ENCODE data around the gene FAM229A. TPM values are rescaled to one million over a fixed set of nuclear protein-coding genes. Genes with fewer than 3 reads are reported as not detected.

FAM229A gene
- total RNA-seq, 1 donor from 2014 or later, result 12.2 TPM

DNA sequence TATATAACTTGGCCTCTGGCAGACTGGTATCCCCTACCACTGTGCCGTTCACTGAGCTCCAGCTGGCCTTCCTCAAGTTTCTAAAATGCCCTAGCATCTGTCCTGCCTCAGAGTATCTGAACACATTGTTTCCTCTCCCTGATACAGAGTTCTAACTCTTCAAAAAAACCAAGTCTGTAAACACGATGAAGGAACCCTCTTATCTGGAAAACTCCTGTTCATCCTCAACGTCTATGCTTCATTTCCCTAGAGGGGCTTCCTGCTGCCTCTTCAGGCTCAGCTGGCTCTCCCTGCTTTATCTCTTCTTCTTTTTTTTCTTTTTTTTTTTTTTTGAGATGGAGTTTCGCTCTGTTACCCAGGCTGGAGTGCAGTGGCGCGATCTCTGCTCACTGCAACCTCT, 26.4 kb upstream of the FAM229A start:
- Histone ChIP-seq H3K4me3 (no peak overlapping the region), H3K27ac (no peak overlapping the region), H3K4me1 (peaks cover 9 to 18% of the 10 kb centered on the region in 2 donors), H3K9me3 (no peaks in the 10 kb centered on the region), H3K27me3 (no peaks in the 10 kb centered on the region), H3K36me3 (peaks cover 67 to 79% of the 10 kb centered on the region in 2 donors)
- intact Hi-C loops (cut with DNase I), result no loop called here
- DNase-seq (ENCODE audit: low spot score in 2 of 2), result no peak
- TF ChIP-seq, protein P1, sequence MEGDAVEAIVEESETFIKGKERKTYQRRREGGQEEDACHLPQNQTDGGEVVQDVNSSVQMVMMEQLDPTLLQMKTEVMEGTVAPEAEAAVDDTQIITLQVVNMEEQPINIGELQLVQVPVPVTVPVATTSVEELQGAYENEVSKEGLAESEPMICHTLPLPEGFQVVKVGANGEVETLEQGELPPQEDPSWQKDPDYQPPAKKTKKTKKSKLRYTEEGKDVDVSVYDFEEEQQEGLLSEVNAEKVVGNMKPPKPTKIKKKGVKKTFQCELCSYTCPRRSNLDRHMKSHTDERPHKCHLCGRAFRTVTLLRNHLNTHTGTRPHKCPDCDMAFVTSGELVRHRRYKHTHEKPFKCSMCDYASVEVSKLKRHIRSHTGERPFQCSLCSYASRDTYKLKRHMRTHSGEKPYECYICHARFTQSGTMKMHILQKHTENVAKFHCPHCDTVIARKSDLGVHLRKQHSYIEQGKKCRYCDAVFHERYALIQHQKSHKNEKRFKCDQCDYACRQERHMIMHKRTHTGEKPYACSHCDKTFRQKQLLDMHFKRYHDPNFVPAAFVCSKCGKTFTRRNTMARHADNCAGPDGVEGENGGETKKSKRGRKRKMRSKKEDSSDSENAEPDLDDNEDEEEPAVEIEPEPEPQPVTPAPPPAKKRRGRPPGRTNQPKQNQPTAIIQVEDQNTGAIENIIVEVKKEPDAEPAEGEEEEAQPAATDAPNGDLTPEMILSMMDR (IDR thresholded peaks at IDR 0.05), result no peak

DNA sequence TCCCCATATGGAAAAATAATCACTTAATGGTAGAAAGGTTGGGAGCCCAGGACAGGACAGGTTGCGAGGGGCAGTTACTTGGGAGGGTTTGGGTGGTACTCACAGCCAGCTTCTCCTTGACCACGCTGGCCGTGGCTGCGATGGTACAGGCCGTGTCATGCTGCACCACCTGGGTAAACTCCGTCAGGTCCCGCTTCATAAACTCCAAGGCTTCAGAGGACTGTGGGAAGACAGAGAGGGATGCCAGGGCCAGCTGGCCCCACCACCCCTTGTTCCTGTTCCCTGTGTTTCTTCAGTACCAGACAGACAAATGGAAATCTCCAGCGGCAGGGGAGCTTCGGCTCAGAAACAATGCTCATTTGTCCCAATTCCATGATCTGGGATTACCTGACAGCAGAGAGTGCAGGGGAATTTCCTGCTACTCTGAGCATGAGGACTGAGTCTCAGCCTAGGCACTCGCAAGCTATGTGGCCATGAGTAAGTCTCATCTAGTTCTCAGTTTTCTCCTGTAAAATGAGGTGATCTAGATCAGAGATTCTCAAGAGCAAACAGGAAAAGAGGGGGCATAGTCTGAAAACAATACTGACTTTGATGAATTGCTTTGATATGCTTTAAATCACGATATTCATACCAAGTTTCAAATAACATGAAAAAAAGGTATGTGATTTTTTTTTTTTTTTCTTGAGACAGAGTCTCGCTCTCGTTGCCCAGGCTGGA, 24.5 kb upstream of the FAM229A start:
- H3K27ac ChIP-seq, result no peak overlapping the region
- TF ChIP-seq, protein P1 (IDR thresholded peaks at IDR 0.05), result no peak
- H3K9me3 ChIP-seq, result no peaks in the 10 kb centered on the region
- peaks cover 82 to 97% of the 10 kb centered on the region in 2 donors for H3K36me3 ChIP-seq
- intact Hi-C loops (cut with DNase I), result no loop called here
- DNase-seq (ENCODE audit: low spot score in 2 of 2), result no peak
- peaks cover 0 to 7% of the 10 kb centered on the region in 2 donors for H3K4me1 ChIP-seq
- H3K4me3 ChIP-seq, result no peak overlapping the region
- no peaks in the 10 kb centered on the region for H3K27me3 ChIP-seq

DNA sequence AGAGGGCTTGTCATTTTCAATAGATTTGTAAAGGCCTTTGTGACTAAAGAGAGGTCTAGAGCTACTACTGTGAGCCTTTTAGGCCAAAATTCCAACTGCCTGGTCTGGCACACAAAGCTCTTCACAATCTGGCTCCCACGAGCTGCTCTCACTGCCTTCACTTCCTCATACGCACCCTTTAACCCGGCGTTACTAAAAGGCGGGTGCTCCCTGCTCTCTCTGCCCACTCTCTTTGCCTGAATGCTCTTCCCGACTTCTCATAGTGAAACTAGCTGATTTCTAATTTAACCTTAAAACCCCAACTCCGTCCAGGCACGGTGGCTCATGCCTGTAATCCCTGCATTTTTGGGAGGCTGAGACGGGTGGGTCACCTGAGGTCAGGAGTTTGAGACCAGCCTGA, 17.8 kb upstream of the FAM229A start:
- intact Hi-C loops (cut with DNase I), result no loop called here
- H3K4me1 ChIP-seq, result no peaks in the 10 kb centered on the region
- no peak overlapping the region for H3K27ac ChIP-seq
- peaks cover 98 to 100% of the 10 kb centered on the region in 2 donors for H3K36me3 ChIP-seq
- no peak for DNase-seq (ENCODE audit: low spot score in 2 of 2)
- no peaks in the 10 kb centered on the region for H3K27me3 ChIP-seq
- H3K9me3 ChIP-seq, result no peaks in the 10 kb centered on the region
- H3K4me3 ChIP-seq, result no peak overlapping the region
- TF ChIP-seq, protein P1 (IDR thresholded peaks at IDR 0.05), result no peak

DNA sequence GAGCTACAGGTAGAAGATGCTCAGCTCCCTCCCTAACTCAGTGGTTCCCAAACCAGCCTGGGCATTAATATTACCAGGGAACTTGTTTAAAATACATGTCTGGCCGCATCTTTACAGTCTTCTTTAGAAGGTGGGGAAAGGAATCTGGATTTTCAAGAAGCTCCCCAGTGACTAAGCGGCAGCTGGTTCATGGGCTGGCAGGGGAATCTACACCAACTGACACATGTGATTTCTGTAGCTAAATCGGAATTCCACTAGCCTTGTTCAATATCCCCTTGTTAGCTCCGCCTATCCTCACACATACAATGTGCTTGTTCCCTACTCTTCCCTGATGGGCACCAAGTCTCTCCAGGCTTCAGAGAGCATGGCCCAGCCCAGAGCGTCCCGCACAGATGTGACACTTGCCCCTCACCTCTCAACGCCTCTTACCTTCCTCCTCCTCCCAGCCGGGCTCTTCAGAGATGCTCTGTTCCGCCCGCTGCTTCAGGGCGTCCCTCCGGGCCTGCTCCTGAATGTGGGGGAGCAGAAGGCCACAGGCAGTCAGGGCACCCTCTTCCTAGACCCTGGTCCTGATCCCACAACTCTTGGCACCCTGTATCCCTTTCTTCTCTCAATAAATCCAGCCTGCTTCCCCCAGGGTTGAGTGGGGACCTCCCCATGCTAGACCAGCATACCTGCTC, 15.4 kb upstream of the FAM229A start:
- Histone ChIP-seq H3K27me3 (no peaks in the 10 kb centered on the region), H3K4me1 (no peaks in the 10 kb centered on the region), H3K4me3 (no peak overlapping the region), H3K27ac (no peak overlapping the region), H3K36me3 (peaks cover 95 to 100% of the 10 kb centered on the region in 2 donors), H3K9me3 (no peaks in the 10 kb centered on the region)
- DNase-seq (ENCODE audit: low spot score in 2 of 2), result no peak
- intact Hi-C loops (cut with DNase I), result no loop called here
- TF ChIP-seq, protein P1 (IDR thresholded peaks at IDR 0.05), result no peak

DNA sequence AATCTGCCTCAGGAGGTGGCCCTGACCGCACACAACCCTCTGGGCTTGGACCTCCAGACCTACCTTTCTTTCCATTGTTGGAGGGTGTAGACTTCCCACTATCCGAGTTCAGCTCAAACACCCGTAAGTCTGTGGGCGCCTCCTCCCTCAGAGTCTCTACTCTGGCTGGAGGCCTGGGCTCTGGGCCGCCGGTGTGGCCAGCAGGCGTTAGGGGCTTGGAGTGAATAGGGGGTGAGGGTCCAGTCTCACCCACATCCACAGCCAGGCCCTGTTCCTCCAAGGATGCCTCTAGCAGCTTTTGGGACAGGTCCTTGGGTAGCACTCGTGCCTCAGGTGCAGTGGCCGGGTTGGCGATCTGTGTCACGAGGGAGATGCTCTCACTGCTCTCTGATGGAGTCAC, 13.9 kb upstream of the FAM229A start:
- Histone ChIP-seq H3K9me3 (no peaks in the 10 kb centered on the region), H3K27ac (no peak overlapping the region), H3K27me3 (no peaks in the 10 kb centered on the region), H3K4me1 (no peaks in the 10 kb centered on the region), H3K36me3 (peaks cover 90 to 98% of the 10 kb centered on the region in 2 donors), H3K4me3 (no peak overlapping the region)
- TF ChIP-seq, protein P1 (IDR thresholded peaks at IDR 0.05), result no peak
- no peak for DNase-seq (ENCODE audit: low spot score in 2 of 2)
- intact Hi-C loops (cut with DNase I), result no loop called here

Measured in ascending aorta (tissue), 2 donors.